ENCODE data around the gene CTDSP2.
"Not testable (repeated sequence)": the region's sequence is repeated elsewhere in the genome, so short reads cannot be mapped to it uniquely, and the experiment has no call there.

The CTDSP2 gene

DNA sequence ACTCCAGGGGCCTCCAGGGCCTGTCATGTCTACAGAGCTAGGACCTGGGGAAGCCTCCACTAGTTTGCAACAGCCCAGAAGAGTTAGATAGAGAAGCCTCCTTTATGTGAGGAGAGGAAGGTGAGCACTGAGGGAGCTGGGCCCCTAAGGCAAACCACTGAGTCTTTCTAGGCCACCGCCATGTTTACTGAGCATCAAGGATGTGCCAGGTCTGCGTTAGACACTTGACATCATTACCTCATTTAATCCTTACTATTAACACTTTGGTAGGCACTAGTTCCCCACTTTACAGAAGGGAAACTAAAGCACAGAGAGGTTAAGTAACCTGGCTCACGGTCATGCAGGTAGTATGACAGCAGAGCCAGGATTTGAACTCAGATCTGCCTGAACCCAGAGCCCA is 12.9 kb downstream of the CTDSP2 start:
- no peak for DNase-seq

DNA sequence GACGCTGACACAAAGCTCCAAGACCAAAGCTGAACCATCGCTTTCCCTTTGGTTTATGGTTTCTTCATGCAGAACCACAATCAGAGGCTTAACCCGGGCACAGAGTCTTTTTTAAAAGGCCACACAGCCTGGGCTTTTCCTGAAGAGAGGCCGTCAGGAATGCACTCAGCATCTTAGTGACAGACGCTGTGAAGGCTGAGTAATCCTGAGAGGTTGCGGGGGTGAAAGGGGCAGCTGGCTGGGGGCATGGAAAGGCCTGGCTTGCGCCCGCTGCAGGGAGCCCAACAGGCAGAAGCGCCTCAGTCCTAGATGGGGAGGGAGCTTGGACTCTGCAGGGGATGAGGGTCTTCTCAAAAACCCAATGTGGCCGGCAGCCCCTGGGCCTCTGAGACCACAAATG is 13.6 kb downstream of the CTDSP2 start:
- no peak for DNase-seq

DNA sequence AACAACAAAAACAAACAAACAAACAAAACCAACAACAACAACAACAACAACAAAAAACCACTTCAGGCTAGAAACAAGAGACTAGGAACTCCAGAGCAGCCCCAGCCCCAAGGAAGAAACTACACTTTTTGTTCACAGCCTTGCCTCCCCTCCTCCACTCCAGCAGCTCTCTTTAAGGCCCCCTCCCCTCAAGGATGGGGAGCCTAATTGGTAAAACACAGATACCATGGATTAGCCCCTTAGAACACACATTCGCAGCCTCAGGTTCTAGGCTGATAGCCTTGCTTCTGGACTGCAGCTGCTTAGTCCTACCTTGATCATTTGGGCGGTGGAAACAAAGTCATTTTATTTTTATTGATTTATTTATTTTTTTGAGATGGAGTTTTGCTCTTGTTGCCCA is 16.1 kb downstream of the CTDSP2 start:
- DNase-seq: no peak

DNA sequence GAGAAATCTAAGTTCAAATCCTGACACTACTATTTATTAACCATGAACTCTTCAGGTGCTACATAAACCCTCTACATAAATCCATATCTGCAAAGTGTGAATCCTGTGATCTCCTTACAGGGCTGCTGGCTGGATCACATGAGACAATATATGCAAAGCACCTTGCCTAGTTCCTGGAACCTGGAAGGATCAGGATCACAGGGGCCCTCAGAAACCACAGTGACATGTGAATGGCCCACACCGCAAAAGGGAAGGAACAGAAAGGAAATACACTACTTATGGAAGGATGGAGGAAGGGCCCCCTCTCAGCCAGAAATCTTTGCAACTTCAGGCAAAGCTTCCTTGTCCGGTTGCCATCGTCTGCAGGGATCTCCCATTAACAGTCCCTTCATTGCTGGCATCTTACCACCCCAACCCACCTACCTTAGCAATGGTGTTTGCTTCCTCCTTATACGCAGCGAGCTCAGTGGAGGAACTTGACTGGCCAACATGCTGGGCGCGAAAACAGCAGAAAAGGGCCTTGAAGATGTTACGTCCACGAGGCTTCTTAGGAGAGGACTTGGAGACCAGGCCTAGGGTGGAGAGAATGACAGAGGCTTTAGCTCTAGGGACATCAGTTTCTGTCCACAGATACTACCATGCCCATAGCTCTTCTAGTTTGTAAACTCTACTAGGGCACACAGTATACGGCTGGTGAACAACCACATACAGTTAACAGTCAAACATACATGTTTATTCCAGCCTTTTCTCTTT is 17.3 kb downstream of the CTDSP2 start:
- no peak for DNase-seq

DNA sequence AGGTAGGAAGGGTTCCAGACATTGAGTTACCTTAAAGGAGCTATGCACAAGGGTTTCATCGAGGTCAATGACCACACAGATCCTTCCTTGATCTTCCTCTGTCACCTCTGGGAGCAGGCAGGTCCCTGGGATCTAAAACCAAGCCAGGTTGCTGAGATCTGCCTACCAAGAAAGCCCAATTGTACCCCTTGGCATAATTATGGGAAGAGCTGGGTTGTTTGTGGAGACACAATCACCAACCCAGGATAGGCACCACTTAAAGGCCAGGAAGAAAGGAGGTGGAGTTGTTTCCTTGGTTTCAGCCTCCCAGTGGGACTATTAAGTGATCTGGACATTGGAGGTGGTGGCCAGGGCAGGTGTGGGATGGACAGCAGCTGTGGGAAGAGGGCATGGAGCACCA is 19.6 kb downstream of the CTDSP2 start:
- no peak for DNase-seq

DNA sequence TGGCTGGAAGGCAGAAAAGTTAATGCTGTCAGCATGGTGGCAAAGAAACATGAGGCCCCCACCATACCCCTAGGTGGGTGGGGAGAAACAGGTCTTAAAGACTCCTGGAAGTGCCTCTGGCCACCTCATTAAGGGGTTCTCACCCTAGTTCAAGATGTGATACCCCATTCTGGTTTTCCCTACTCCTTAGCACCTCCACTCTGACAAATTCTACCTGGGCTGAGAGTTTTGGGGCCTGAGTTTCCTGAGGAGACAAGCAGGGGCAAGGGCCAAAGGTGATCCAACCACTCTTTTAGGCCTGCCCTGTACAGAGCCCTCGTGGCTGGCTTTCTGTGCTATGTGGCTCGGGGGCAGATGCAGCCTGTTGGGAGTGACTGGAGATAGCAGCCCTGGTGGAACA is 20.1 kb downstream of the CTDSP2 start:
- no peak for DNase-seq

DNA sequence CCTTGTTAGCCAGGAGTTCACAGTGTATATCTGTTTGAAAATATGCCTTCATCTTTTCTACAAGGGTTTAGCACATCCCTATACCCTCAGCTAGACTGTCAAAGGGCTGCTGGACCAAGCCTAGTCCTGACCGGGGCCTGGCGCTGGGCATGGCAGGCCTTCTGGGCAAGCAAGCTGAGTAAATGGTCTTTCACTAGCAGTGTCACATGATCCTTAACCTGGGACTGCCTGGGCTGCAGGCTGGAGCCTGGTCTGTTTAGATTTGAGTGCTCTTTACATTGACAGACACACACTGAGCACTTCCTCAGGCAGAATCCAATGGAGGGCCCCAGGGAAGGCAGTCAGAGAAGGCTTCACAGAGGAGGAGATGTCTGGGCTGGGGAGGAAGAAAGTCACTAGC is 21.1 kb downstream of the CTDSP2 start:
- no peak for DNase-seq

DNA sequence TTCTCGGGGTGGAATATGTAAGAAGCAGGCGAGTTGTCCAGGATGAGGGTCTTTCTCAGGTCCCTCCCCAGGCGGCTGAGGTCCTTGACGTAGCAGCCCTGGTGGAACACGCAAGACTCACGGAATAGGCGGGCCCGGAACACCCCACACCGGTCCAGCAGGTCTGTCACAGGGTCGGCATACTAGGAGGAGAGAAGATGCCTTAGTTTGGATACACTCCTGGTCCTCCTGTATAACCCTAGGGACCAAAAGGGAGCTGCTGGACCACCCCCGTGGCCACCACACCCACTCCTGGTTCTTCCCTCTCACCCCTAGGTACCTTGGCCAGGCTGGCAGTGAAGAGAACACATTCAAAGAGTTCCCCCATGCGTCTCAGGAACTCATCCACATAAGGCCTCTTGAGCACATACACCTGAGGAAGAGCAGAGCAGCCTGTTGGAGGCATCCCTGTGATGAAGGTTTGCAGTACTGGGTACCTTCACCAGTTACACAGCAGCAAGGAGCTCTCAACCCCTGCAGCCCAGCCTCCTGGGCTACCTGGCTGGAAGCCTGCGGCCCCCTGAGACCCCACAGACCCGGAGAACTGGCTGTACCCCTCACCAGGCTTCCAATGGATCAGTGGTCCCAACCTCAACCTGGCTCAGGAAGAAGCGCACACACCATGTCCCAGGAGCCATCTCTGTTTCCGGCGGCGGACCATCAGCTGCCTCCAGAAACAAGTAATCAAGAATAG is 22.5 kb downstream of the CTDSP2 start:
- DNase-seq: no peak

DNA sequence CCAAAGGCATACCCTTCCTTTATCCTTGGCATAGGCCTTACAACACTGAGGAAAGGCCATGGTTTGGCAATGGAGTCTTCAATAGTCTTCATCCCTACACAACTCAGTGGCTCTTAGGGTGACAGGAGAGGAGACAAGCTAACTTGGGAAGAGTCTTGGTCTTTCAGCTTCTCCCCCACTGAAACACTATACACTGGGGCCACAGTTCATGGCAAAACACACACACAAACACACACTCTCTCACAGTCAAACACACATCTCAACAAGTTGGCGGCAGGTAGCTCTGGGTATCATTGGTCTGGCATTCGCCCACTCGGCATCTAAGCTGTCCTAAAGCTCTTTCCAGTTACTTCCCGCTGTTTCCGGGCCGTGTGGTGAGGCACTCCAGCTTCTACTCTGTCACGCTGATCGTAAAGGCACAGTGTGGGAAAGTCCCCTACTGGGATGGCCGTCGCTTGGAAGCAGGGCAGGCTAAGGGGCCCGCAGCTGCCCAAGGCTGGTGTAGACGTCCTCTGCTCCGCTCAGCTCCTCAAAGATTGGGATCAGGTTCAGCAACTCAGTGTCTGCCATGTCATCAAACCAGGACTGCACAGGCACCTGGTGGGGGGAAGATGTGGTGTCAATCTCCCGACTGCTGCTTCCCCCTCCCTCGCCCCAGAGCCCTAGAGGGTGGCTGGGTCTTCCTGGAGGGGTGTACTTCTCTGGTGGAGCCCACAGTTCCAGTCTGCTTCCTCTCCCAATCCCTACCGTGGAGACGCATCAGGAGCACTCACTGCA is 23.2 kb downstream of the CTDSP2 start:
- no peak for DNase-seq

DNA sequence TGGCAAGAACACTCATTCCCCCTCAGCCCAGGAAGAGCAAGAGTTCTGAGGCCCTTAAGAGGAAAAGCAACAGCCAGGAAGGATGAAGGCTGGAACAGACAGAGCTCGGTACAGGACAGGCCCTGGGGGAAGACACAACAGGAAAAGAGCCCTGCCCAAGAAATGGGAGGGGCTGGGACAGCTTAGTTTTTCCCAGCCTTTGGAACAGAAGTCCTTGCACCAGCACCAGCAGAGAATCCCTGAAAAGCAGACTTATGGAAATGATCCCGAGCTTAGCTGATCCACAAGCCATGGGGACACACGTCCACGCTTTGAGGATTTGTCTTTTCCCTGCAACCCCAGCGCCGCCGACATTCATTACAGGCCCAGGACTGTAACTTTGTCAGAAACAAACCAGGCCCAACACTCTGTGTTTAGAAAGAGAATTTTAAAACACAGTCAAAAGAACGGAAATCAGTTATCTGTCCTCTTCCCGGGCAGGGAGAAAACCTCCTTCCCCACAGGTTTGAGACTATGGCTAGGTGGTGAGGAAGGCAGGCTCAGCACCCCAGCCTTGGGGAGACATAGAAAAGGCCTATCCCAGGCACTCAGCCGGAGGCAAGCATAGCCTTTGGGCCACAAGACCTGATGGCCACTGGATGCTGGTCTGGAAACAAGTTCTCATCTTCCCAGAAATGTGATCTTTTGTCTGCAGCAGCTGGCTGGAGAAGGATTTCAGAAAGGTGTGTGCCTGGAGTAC is 24.0 kb downstream of the CTDSP2 start:
- no peak for DNase-seq

DNA sequence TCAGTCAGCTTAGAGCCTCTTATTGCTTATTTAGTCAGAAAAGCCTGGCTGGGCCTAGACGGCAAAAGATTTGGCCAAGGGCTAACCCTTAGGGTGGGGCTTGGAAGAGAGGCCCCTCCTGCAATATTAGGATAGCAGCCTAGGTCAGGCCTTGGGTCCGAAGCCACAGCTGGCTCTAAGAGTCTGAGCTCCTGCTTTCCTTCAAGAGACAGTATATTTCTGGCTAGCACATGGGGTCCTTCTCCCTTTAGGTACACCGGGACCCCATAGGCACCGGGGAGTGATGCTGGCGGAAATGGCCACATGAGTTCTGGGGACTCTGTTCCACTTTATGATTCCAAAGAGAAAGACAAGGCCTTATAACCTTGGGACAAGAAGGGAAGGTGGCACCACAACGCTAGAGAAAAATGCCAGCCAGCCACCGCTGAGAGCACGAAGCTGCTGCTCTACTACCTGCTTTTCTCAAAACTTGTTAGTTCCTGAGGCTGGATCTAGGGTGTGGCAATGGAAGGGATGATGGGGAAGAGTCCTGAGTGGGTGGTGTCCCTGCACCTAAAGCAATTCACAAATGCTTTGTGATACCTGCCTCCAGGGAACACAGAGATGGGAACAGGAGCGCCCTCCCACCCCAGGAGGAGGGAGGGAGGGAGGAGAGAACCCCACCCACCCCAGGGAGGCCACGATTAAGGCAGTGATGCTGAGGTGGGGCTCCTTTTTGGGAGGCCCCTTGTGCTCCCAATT is 24.9 kb downstream of the CTDSP2 start:
- no peak for DNase-seq

DNA sequence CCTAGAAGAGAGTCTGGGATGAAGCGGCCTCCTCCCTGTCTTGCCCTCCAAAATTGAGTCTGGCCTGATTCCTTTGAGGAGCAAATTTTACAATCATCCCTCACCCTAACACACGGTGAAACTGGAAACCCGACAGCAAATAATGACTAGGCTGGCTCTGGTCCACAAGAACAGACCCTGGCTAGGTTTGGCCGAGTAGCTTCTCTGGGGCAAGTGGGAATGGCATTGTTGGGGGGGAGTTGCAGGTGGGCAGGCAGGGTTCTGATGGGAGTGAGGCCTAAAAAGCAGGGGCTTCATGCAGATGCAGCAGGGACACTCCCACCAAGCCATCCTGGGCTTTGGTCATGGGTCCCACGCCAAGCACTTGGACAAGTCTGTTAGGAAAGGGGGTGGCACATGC is 25.5 kb downstream of the CTDSP2 start:
- not testable (repeated sequence) for DNase-seq

DNA sequence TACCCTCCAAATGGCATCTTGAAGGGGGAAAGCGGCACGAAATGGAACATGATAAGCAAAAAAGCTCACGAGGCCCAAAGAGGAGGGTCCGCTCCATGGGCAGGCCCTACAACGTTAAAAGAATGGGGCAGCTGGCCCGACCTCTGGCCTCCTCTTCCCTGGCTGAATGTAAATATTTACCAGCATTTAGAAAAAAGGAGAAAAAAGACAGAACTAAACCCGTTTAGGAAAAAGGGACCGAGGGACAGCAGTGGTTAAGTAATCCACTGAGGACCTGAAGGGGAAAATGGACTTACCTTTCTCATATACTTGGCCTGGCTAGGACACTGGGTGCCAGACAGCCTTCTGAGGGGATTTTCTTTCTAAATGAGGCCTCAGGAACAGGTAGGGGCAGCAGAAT is 26.4 kb downstream of the CTDSP2 start:
- not testable (repeated sequence) for DNase-seq

DNA sequence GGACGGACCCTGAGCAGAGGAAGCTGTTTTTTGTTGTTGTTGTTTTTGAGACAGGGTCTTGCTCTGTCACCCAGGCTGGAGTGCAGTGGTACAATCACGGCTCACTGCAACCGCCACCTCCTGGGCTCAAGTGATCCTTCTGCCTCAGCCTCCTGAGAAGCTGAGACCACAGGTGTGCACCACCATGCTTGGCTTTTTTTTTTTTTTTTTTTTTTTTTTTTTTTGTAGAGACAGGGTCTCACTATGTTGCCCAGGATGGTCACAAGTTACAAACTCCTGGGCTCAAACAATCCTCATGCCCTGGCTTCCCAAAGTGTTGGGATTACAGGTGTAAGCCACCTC is 28.6 kb downstream of the CTDSP2 start:
- DNase-seq: not testable (repeated sequence)

DNA sequence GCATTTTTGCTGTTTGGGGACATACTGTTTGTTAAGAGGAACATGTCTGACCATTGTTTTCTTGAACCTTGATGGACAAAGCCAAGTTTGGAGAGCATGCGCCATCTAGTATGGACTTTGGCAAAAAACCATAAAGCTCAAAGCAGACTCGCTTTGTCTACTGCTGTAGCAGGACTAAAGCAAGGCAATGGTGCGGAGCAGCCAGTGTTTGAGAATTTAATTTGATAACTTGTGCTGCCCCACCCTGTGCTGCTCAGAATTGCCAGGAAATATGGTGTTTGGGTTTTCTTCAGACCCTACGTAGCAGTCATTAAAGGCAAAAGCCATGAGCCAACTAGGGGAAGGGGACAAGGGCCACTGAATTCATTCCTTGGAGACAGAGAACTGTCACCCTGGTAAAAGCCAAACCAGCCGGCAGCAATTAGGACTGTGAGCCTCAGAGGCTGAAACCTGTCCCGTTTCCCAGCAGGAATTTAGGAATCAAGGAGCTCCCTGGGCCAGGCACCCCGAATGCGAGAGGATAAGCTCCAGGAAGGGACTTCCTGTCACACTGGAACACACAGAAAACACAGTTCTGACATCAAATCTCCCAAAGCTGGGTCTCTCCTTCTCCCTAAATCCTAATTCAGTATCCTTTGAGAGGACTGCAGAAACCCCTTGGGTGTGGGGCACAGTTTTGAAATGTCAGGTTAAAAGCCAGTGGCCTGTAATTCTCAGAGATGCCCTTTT is 29.1 kb downstream of the CTDSP2 start:
- no peak for DNase-seq

DNA sequence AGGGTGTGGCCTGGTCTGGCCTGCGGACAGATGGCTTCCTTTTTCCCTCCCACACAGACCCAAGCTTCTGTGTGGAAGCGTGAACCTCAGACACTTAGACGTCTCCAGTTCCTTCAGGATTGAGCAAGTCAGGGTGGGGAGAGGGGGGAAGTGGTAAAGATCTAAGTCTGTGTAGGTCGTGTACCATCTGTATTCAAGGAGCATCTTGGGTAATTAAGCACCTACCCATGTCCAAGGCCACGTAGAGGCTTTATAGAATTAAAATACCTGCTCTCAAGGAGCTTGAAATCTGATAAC is 29.7 kb downstream of the CTDSP2 start:
- no peak for DNase-seq

DNA sequence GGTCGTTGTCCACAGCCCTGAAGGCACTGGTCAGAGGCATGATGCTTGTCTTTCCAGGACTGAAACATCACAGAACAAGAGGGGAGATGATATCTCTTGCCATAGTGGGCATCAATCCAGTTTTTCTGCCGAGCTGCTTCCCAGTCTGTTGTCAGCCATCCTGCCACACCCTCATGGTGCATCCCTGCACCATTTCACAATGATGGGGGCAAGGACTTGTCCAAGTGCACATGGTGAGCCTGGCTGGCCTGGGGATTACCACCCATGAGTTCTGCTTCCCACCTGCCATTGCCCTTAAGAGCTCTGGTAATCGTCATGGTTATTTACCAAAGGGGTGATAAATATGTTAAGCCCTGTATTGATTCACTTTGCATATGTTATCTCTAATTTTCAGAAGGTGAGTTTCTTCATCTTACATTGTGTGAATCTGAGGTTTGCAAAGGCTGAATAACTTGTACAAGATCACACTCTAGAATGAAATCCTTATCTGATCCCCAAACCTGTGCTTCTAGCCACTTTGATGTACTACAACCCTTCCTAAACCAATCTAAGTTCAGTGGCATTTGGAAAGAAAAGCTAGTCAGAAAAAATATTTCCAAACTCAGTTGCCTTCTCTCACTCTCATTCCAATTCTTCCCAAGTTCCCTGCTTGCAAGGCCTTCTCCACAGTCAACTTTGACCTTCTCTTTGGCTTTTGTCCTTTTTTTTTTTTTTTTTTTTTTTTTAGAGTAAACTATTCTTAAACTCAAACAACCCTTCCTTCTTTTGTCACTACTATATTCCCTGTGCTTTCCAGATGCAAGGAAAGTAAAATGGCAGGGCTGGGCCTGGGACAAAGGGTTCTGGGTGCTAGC is 30.3 kb downstream of the CTDSP2 start:
- DNase-seq: no peak

DNA sequence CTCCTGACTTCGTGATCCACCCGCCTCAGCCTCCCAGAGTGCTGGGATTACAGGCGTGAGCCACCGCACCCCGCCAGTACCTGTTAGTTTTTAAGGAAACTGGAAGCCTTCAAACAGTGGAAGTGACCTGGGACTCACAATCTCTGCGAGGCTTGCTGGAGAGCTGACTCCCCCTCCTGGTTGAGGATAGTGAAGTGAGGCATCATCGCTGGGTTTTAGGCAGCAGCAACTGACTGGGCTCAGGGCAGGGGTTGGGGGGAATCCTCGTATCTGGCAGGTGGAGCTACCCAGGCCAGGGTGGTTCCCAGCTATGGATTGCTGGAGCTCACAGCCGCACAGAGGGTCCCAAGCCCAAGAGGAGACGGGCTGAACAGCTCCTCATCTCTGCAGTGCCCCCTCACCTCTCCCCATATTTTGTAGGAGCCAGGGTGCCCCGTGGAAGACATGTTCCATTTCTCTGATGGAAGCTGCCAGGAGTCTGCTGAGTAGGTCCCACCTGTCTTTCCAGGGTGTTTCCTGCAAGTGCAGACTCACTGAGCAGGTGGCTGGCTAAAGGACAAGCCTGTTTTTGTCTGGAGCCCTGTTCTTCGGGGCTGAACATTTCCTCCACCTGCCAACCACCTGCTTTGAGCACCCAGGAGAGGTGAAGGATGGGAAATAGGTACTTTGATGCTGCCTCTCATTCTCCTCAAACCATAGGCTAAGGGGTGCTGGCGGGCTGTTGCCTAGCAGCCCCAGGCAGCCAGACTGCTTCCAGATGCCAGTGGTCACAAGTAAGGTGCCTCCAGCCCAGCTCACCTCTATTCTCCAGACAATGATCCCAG is 31.1 kb downstream of the CTDSP2 start:
- no peak for DNase-seq

DNA sequence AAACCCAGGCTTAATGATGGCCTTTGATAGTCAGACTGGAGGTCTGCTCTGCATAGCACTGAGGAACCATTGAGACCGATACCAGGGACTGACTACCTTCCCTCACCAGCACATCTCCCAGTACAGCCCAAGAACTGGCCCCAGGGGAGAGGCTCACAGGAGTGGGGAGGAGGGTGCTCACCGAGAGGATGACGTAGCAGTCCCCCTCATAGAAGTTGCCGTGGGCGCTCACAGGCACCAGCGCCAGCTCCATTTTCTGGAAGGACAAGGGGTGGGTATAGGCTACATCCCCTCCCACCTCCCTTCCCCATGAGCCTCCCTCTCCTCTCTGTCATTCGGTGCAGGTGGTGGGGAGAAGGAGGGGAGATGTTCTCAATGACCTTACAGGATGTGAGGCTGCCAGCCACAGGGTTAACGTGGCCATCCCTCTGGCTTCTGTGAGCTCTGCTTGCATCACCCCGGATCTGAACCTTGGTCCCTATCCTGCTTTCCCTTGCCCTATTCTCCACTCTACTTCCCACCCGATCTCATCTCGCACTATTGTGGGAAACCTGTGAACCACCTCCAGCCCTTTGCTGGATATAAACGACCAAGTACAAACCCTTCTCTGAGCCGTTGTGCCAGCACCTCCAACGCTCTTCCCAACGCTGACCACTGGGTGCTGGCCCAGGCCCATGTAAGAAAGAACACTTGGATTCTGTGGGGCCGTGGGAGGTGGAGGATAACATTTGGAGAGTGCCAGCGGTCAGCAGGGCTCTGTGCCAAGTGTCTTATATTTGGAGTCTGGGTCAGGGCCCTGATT is 32.4 kb downstream of the CTDSP2 start:
- no peak for DNase-seq
